ENCODE data around the gene NMBR.

GRCh38 chr6:142130814-142131213, 16.1 kb downstream of the NMBR start:
- no peak for TF ChIP-seq CTCF (IDR thresholded peaks at IDR 0.05)
- no peak for TF ChIP-seq POLR2AphosphoS5 (IDR thresholded peaks at IDR 0.05)
- TF ChIP-seq POLR2A (IDR thresholded peaks at IDR 0.05): no peak
